CD14-positive monocyte (primary cell): ENCODE measurements around the gene GALK2. TPM values are rescaled to one million over a fixed set of nuclear protein-coding genes. Genes with fewer than 3 reads are reported as not detected.

Experiments used
- DNase-seq, 3 donors: peaks; one replicate each; pipeline ENCODE4 v3.0.0-alpha.2; 2011 to 2022
- H2AFZ ChIP-seq: 2 replicates; pipeline ENCODE4 v1.6.0; 2012; ENCODE audit warnings: mild to moderate bottlenecking, low read depth, low read length, inconsistent platforms; ENCODE audit not compliant: insufficient read depth, poor library complexity, severe bottlenecking
- H3K27ac ChIP-seq, 2 donors: 1 replicate in 1 of 2; 2 replicates in 1 of 2; pipeline ENCODE4 v1.5.1; 2012 to 2013; ENCODE audit warnings: low read length in 2 of 2, control low read depth in 1 of 2, inconsistent platforms in 1 of 2, low read depth in 1 of 2, mild to moderate bottlenecking in 1 of 2
- H3K27me3 ChIP-seq, 2 donors: one replicate each; pipeline versions ENCODE4 v1.6.0 to v1.6.1; 2011 to 2013; ENCODE audit warnings: low read length in 2 of 2; ENCODE audit not compliant: control insufficient read depth in 2 of 2, insufficient read depth in 2 of 2
- H3K36me3 ChIP-seq, 2 donors: replicated peaks in 1 of 2; 1 replicate in 1 of 2; 2 replicates in 1 of 2; pipeline versions ENCODE4 v1.5.1 to v1.6.1; 2012 to 2013; ENCODE audit warnings: low read length in 2 of 2, control low read depth in 1 of 2, inconsistent platforms in 1 of 2, mild to moderate bottlenecking in 1 of 2; ENCODE audit not compliant: insufficient read depth in 2 of 2, control insufficient read depth in 1 of 2
- H3K4me1 ChIP-seq, 2 donors: 1 replicate in 1 of 2; 2 replicates in 1 of 2; pipeline versions ENCODE4 v1.5.1 to v1.6.1; 2012 to 2013; ENCODE audit warnings: low read length in 2 of 2, control low read depth in 1 of 2, inconsistent platforms in 1 of 2, mild to moderate bottlenecking in 1 of 2, moderate library complexity in 1 of 2; ENCODE audit not compliant: insufficient read depth in 2 of 2, control insufficient read depth in 1 of 2
- H3K4me2 ChIP-seq: replicated peaks from 2 replicates; pipeline ENCODE3; 2012; ENCODE audit warnings: low read length, moderate library complexity, mild to moderate bottlenecking; ENCODE audit not compliant: poor library complexity, severe bottlenecking; ENCODE audit errors: extremely low read depth
- H3K4me3 ChIP-seq, 3 experiments: fragments of 200-600 bp in 1 of 3; sonication (generic) in 1 of 3; replicated peaks in 1 of 3; 1 replicate in 2 of 3; 2 replicates in 1 of 3; pipeline ENCODE4 v1.5.1; 2011 to 2013; ENCODE audit warnings: low read length in 3 of 3, mild to moderate bottlenecking in 3 of 3, control low read depth in 2 of 3, low read depth in 2 of 3, inconsistent platforms in 1 of 3, moderate library complexity in 1 of 3
- H3K79me2 ChIP-seq: 2 replicates; pipeline ENCODE4 v1.6.0; 2012; ENCODE audit warnings: mild to moderate bottlenecking, control low read depth, inconsistent platforms, low read length, moderate library complexity; ENCODE audit not compliant: insufficient read depth
- H3K9ac ChIP-seq: 2 replicates; pipeline ENCODE4 v1.6.0; 2017; ENCODE audit warnings: low read length, mild to moderate bottlenecking; ENCODE audit not compliant: insufficient read depth, poor library complexity, severe bottlenecking
- H3K9me3 ChIP-seq, 2 donors: replicated peaks in 1 of 2; 1 replicate in 1 of 2; 2 replicates in 1 of 2; pipeline versions ENCODE4 v1.5.1 to v1.6.1; 2012 to 2013; ENCODE audit warnings: low read length in 2 of 2, control low read depth in 1 of 2; ENCODE audit not compliant: control insufficient read depth in 1 of 2, insufficient read depth in 1 of 2
- H4K20me1 ChIP-seq: 2 replicates; pipeline ENCODE4 v1.6.0; 2012; ENCODE audit warnings: mild to moderate bottlenecking, low read length, control low read depth, moderate library complexity; ENCODE audit not compliant: insufficient read depth
- H3K27ac Mint-ChIP-seq, 7 donors: one replicate each; pipeline ENCODE4 v1.8.0; 2020; ENCODE audit warnings: mild to moderate bottlenecking in 7 of 7, mixed read lengths in 7 of 7, moderate library complexity in 6 of 7, inconsistent platforms in 2 of 7
- H3K27me3 Mint-ChIP-seq, 3 donors: one replicate each; pipeline ENCODE4 v1.8.0; 2021 to 2022; ENCODE audit warnings: low read depth in 3 of 3, mild to moderate bottlenecking in 3 of 3, mixed read lengths in 3 of 3, moderate library complexity in 3 of 3, inconsistent platforms in 1 of 3
- H3K36me3 Mint-ChIP-seq, 2 donors: one replicate each; pipeline ENCODE4 v1.8.0; 2020; ENCODE audit warnings: mixed read lengths in 2 of 2, inconsistent platforms in 1 of 2, mild to moderate bottlenecking in 1 of 2
- H3K4me1 Mint-ChIP-seq: one replicate; pipeline ENCODE4 v1.8.0; 2020; ENCODE audit warnings: mild to moderate bottlenecking, mixed read lengths
- H3K4me3 Mint-ChIP-seq, 2 donors: one replicate each; pipeline ENCODE4 v1.8.0; 2020; ENCODE audit warnings: mild to moderate bottlenecking in 2 of 2, mixed read lengths in 2 of 2, moderate library complexity in 1 of 2
- H3K9me3 Mint-ChIP-seq, 7 donors: one replicate each; pipeline ENCODE4 v1.8.0; 2020 to 2022; ENCODE audit warnings: mixed read lengths in 7 of 7, mild to moderate bottlenecking in 6 of 7, moderate library complexity in 6 of 7, inconsistent platforms in 2 of 7
- WGBS: methylation state at CpG from one replicate; pipeline ENCODE4 v1.1.5; 2013; ENCODE audit warnings: missing lambda C conversion rate; ENCODE audit not compliant: insufficient coverage; 5-methylcytosine and 5-hydroxymethylcytosine counted together
- intact Hi-C, 2 donors: fragments of 100-400 bp; cut with micrococcal nuclease; formaldehyde crosslinking; loops; one replicate each; pipeline versions ENCODE4 v1.15.0 to v1.15.1; 2023
- polyA plus RNA-seq, 3 donors: library from polyadenylated mRNA; depleted of rRNA in 1 of 3; unstranded in 2 of 3; stranded (reverse) in 1 of 3; fragments of 300-500 nt in 2 of 3; fragments of >200 nt in 1 of 3; fragmentation: Illumina TruSeq in 2 of 3; gene quantifications; 1 replicate in 2 of 3; 2 replicates in 1 of 3; pipeline ENCODE4 v1.2.3, GENCODE V29; 2012 to 2021
- TF ChIP-seq, protein P1 (sequence below): fragments of 200-600 bp; IDR thresholded peaks from one replicate; pipeline ENCODE4 v1.8.0; 2022; ENCODE audit warnings: antibody characterized with exemption, mild to moderate bottlenecking

The GALK2 gene
- polyA plus RNA-seq, 3 donors: 14.2 to 16.9 (median 14.5) TPM

- Histone ChIP-seq H3K4me2 (no peak overlapping the region), H3K9me3 (no peaks in the 10 kb centered on the region), H3K27me3 (no peaks in the 10 kb centered on the region), H3K27ac (no peak overlapping the region), H3K9ac (no peak overlapping the region), H4K20me1 (no peaks in the 10 kb centered on the region), H3K79me2 (no peaks in the 10 kb centered on the region), H3K4me3 (no peak overlapping the region), H2AFZ (no peak overlapping the region), H3K4me1 (no peaks in the 10 kb centered on the region), H3K36me3 (peaks cover 14 to 33% of the 10 kb centered on the region in 2 donors)
- Mint-ChIP-seq H3K27me3 (no peaks in the 10 kb centered on the region), H3K4me3 (no peak overlapping the region), H3K9me3 (no peaks in the 10 kb centered on the region), H3K36me3 (peaks cover 12 to 35% of the 10 kb centered on the region in 2 donors), H3K27ac (no peak overlapping the region), H3K4me1 (no peaks in the 10 kb centered on the region)
- WGBS: no CpG with 5 or more reads among the region's 1 CpG
- TF ChIP-seq, protein P1, sequence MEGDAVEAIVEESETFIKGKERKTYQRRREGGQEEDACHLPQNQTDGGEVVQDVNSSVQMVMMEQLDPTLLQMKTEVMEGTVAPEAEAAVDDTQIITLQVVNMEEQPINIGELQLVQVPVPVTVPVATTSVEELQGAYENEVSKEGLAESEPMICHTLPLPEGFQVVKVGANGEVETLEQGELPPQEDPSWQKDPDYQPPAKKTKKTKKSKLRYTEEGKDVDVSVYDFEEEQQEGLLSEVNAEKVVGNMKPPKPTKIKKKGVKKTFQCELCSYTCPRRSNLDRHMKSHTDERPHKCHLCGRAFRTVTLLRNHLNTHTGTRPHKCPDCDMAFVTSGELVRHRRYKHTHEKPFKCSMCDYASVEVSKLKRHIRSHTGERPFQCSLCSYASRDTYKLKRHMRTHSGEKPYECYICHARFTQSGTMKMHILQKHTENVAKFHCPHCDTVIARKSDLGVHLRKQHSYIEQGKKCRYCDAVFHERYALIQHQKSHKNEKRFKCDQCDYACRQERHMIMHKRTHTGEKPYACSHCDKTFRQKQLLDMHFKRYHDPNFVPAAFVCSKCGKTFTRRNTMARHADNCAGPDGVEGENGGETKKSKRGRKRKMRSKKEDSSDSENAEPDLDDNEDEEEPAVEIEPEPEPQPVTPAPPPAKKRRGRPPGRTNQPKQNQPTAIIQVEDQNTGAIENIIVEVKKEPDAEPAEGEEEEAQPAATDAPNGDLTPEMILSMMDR: no peak
- no peak for DNase-seq
- intact Hi-C loops: no loop called here
Measured at GRCh38 chr15:49121901-49122300, 48.1 kb upstream of the GALK2 start.

- Histone ChIP-seq H2AFZ (no peak overlapping the region), H3K79me2 (no peaks in the 10 kb centered on the region), H3K27me3 (no peaks in the 10 kb centered on the region), H3K4me2 (no peak overlapping the region), H3K36me3 (peaks cover 19 to 39% of the 10 kb centered on the region in 2 donors), H4K20me1 (no peaks in the 10 kb centered on the region), H3K27ac (no peak overlapping the region), H3K9me3 (no peaks in the 10 kb centered on the region), H3K4me3 (no peak overlapping the region), H3K4me1 (no peaks in the 10 kb centered on the region), H3K9ac (no peak overlapping the region)
- WGBS: no CpG with 5 or more reads among the region's 1 CpG
- Mint-ChIP-seq H3K4me1 (no peaks in the 10 kb centered on the region), H3K36me3 (peaks cover 16 to 38% of the 10 kb centered on the region in 2 donors), H3K9me3 (no peaks in the 10 kb centered on the region), H3K27me3 (no peaks in the 10 kb centered on the region), H3K4me3 (no peak overlapping the region), H3K27ac (no peak overlapping the region)
- TF ChIP-seq, protein P1: no peak
- intact Hi-C loops: no loop called here
- no peak for DNase-seq
Measured at GRCh38 chr15:49122541-49123062, 47.4 kb upstream of the GALK2 start.
